Fibroblast of peridontal ligament (primary cell): ENCODE measurements around the gene WWOX.

Experiments
- DNase-seq: peaks from one replicate; pipeline ENCODE4 v3.0.0-alpha.2; 2010; ENCODE audit errors: extremely low read depth

The WWOX gene

GRCh38 chr16:78529881-78530280 is 430.4 kb downstream of the WWOX start:
- DNase-seq: no peak

- DNase-seq: no peak
These were observed 430.8 kb downstream of the WWOX start for GRCh38 chr16:78530283-78530682.

GRCh38 chr16:78535098-78535497 is 435.6 kb downstream of the WWOX start:
- DNase-seq: no peak

- DNase-seq: no peak
These were observed 438.1 kb downstream of the WWOX start for GRCh38 chr16:78537511-78537910.

- DNase-seq: no peak
These were observed 438.8 kb downstream of the WWOX start for GRCh38 chr16:78538292-78538691.

- no peak for DNase-seq
These were observed 439.5 kb downstream of the WWOX start for GRCh38 chr16:78538919-78539318.

- no peak for DNase-seq
These were observed 443.0 kb downstream of the WWOX start for GRCh38 chr16:78542419-78542818.

GRCh38 chr16:78543023-78543422 is 443.6 kb downstream of the WWOX start:
- no peak for DNase-seq

GRCh38 chr16:78549366-78549765 is 449.9 kb downstream of the WWOX start:
- no peak for DNase-seq

GRCh38 chr16:78551487-78552085 is 452.1 kb downstream of the WWOX start:
- DNase-seq: no peak

GRCh38 chr16:78552106-78552675 is 452.7 kb downstream of the WWOX start:
- no peak for DNase-seq

- no peak for DNase-seq
These were observed 453.3 kb downstream of the WWOX start for GRCh38 chr16:78552716-78553115.

- no peak for DNase-seq
These were observed 454.0 kb downstream of the WWOX start for GRCh38 chr16:78553268-78554039.

- no peak for DNase-seq
These were observed 457.0 kb downstream of the WWOX start for GRCh38 chr16:78556421-78556820.

GRCh38 chr16:78560997-78561396 is 461.5 kb downstream of the WWOX start:
- DNase-seq: no peak

- no peak for DNase-seq
These were observed 462.7 kb downstream of the WWOX start for GRCh38 chr16:78562111-78562510.

- DNase-seq: no peak
These were observed 463.2 kb downstream of the WWOX start for GRCh38 chr16:78562650-78563049.

- DNase-seq: no peak
These were observed 464.5 kb downstream of the WWOX start for GRCh38 chr16:78563905-78564304.

- no peak for DNase-seq
These were observed 467.1 kb downstream of the WWOX start for GRCh38 chr16:78566397-78567073.

- DNase-seq: no peak
These were observed 471.1 kb downstream of the WWOX start for GRCh38 chr16:78570399-78571141.

GRCh38 chr16:78571434-78571833 is 472.0 kb downstream of the WWOX start:
- no peak for DNase-seq

- DNase-seq: no peak
These were observed 472.5 kb downstream of the WWOX start for GRCh38 chr16:78571898-78572358.
